Stimulated activated CD8-positive, alpha-beta memory T cell treated with anti-CD3 and anti-CD28 coated beads, Interleukin-15, amount 100 ng/mL, for 1 hour (primary cell): ENCODE results near the gene FOXC1.
A peak's percentile ranks its signal among the peaks of the same experiment; 100 is the strongest.

Experiments used
- DNase-seq: peaks from one replicate; pipeline ENCODE4 v3.0.0-alpha.2; 2020; ENCODE audit warnings: low read depth

FOXC1 gene

GRCh38 chr6:1584996-1585668, 24.6 kb upstream of the FOXC1 start:
- no peak for DNase-seq

GRCh38 chr6:1585669-1586049, 24.1 kb upstream of the FOXC1 start:
- no peak for DNase-seq

- DNase-seq = no peak
These were observed 23.5 kb upstream of the FOXC1 start for GRCh38 chr6:1586256-1586655.

- DNase-seq = no peak
These were observed 22.8 kb upstream of the FOXC1 start for GRCh38 chr6:1586861-1587450.

GRCh38 chr6:1587546-1587945, 22.2 kb upstream of the FOXC1 start:
- DNase-seq = no peak

DNA sequence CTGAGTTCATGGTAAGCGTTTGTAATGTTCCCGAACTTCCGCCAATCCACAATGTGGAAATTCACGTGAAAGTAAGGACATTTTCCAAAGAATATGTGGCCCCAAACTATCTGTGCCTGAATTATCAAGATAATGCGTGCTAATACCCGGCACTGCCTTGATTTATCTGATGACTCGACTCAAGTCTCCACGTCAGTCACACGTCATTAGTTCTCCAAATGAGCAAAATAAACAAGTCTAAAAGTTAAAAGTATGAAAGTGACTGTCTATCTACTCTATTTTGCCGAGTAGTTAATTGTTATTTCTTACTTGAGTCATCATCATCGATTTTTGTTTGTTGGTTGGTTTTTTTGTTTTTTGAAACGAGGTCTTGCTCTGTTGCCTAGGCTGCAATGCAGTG, 21.7 kb upstream of the FOXC1 start:
- no peak for DNase-seq

DNA sequence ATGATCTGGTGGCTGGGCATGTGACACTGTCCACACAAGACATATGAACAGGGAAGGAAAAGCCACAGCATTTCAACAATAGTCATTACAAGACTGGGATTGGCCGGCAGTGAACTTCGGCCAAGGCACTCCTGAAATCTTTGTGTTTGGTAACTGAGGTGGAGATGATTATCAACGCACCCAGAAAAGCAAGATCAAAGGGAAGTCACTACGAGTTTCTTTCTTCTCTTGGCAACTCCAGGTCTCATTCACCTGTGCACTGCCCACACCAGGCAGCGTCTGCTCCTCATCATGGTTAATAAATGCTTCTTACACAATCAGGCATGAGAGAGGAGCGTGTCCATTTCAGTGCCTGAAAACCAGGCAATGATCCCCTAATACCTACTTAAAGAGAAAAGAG, 20.5 kb upstream of the FOXC1 start:
- no peak for DNase-seq

- DNase-seq = no peak
These were observed 19.1 kb upstream of the FOXC1 start for GRCh38 chr6:1590580-1590979.

DNA sequence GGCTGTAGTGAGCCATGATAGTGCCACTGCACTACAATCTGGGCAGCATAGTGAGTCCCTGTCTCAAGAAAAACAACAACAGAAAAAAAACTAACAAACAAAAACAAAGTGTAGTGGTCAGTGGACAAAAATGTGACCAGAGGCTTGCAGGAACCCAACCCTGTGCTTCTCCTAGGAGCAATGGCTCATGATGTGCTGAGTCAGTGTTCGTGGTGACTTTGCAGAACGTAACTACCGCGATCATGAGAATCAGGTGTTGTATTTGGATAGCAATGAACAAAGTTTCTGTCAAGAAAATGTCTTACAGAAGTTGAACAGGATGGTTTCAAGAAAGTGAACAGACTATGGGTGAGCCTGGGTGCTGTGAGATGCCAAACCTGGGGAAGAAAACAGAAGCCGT, 18.5 kb upstream of the FOXC1 start:
- no peak for DNase-seq

DNA sequence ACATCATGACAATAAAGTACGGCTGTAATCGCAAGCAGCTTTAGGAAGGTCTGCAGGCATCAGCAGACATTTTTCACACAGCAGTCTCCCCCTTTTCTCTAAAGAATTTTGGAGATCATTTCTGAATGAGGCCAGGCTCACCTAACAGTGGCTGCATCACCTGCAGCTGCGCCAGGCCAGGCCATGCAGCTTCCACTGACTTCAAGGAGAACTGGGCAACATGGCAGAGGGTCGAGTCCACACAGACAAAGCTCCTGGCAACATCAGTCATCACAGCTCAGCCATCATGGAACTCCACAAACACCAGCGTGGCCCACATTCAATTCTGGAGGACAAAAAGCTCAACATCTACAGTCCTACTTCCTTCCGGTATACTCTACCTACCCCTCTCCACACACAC, 17.8 kb upstream of the FOXC1 start:
- no peak for DNase-seq

DNA sequence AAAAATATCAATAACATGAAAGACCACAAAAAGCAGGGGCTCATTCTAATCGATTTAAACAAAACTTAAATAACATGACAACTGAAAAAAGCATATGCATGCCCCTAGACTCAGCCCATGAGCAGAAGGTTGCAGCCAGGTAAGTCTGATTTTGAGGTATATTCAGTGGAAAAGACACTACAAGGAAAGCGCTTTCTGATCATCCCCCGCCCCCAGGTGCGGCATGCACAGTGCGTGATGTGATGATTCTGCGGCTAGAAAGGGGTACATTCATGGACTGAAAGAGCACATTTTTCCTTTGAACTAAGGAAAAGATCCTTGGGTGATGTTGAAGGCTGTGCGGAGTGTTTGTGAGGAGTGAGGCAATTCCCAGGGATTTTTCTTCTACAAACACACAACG, 16.9 kb upstream of the FOXC1 start:
- no peak for DNase-seq

- DNase-seq = no peak
These were observed 16.3 kb upstream of the FOXC1 start for GRCh38 chr6:1593286-1593957.

GRCh38 chr6:1593958-1594314, 15.8 kb upstream of the FOXC1 start:
- DNase-seq = no peak

DNA sequence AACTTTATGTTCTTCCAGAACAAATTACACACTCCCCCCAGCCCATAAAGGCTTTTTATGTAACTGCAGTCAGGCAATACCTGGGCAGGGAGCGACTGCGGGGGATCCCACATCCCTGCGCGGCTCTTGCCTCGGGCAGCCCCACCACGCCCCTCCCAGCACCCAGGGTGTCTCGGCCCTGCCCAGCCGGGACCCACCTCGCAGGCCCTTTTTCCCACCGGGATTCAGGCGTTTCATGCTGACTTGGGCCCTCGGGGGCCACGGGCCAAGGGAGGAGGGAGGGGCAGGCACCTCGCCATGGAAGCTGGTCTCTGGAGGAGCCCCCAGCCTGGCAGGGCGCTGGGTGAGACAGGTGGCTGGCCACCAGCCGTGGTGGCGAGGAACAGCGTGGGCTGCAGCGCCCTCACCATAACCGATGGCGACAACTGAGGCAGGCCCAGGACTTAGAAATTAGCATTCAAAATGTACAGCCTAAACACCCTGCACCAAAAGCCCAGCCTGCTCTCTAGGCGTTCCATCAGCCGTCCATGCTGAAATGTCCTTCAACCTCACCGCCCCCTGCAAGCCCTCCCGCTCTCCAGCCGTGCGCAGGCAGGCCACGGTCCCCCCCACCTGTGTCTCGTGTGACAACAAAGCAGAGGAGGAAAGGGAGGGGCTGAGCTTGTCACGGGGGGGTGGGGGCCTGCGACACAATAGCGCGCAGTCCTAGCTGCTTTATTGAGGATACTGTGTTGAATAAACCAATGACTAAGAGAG, 15.1 kb upstream of the FOXC1 start:
- DNase-seq = no peak

DNA sequence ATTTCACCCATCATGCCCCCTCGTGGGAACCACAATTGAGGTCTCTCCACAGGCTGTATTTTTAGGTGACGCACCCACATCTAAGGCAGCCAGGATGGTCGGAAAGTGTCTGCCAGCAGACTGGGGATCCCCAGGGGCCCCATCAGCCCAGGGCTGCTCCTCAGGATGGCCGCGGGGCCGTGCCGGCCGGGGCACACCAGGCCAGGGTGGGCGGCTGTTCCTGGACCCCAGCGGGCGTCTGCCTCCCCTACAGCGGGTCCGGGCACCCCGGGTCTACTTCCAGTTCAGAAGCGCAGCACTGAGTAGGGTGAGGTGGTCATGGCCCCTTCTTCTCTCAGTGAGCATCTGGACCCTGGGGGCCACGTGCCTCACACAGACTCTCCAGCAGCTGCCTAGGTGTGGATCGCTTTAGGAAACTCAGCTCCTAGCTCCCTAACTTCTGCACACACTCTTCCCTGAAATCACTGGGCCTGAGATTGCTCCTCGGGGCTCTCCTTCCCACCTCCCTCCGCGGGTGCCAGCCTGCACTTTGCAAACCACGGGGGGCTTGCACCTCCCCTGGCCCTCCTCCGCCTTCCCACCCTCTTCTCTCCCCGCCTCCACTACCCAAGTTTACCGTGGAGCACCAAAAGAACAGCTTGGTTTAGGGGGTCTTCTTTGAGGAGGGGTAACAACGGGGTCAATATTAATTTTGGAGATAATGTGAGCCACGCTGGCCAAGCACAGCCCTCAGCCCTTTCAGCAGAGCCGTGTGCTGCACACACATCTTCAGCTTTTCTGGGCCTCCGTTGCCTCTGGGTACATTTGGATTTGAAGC, 14.2 kb upstream of the FOXC1 start:
- DNase-seq = no peak

GRCh38 chr6:1596088-1596852, 13.4 kb upstream of the FOXC1 start:
- DNase-seq = peak; percentile 39

DNA sequence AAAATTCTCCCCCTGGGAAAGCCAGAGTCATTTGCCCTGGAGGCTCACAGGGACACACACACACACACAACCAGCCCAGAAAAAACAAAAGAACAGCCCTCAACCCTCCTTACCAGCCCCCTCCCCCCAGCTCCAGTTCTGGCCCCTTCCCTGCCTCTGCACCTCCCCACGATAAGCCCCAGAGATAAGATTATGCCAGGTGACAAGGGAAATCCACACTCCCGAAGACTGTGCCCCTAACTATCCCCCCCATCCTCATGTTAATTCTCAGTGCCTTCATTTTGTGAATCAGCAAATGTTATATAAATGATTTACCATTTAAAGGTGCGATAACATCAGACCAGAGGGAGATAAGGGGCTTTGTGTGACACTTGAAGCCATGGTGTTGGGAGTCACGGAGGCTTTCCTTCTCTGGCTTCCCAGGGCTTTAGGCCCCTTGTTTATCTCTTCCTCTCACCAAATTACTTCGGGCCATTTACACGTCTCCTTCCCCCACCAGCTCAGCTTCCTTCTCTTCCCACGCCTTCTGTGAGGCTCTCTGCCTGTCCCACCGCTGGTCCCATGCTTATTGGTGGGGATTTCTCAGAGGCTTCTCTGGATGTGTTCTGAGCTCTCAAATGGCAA, 12.5 kb upstream of the FOXC1 start:
- no peak for DNase-seq

DNA sequence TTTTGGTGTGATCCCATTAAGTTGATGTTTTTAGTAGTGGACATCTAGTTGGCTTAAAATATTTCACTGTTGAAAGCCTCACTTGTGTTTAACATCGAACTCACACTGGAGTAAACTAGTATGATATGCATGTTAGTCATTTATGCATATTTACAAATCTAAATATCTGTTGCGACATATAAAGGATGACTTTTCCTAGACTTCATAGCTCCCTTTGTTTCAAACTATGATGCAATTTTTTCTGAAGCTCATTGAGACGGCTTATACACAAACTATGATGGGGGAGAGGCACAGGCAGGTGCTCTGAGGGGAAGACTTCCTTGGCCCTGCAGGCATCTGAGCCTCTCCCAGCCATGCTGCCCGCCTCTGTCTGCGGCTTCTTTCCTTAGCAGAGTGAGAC, 11.8 kb upstream of the FOXC1 start:
- no peak for DNase-seq

- no peak for DNase-seq
These were observed 11.3 kb upstream of the FOXC1 start for GRCh38 chr6:1598433-1598832.

DNA sequence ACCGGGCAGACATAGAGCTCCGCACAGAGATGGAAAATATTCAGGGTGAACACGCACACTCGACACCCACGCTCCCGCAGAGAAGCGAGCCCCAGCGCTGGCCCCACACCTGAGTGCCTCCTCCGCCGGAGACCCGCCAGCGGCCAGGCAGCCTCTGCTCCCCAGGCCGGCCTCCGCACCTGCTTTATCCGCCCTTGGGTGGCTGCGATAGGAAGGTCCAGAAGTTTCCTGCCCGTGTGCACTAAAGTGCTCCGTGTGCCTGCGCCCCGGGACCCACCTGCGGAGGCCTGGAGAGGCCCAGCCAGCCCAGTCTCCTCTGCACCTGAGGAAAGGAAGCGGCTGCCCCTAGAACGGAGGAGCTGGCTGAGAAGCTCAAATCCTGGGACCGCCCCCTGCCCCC, 10.8 kb upstream of the FOXC1 start:
- DNase-seq = no peak

DNA sequence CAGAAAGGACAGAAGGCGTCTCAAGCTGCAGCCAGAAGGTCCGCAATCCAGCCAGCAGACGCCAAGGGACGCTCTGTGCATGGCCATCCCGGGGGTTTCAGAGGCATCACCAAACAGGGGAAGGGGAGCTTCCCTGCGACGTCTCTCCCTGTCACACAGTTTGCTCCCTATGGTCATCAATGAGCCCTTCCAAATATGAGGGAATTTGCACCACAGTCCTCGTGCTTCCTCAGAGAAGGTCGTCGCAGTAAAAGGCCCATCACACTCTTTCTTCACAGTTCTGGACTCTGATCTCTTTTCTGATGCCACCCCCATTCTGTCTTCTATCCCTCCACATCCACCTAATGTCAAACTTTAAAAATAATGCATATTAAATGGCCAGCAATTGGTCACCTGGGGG, 10.2 kb upstream of the FOXC1 start:
- no peak for DNase-seq
